C4-2B (cell line): ENCODE results near the gene LRP2.

Experiments
- CTCF ChIP-seq: fragments of 450-650 bp; conservative IDR thresholded peaks from 2 replicates; pipeline ENCODE4 v1.5.1; 2017; ENCODE audit warnings: mild to moderate bottlenecking
- ZFX ChIP-seq: fragments of 450-650 bp; IDR thresholded peaks from 2 replicates; pipeline ENCODE4 v1.6.1; 2017

DNA sequence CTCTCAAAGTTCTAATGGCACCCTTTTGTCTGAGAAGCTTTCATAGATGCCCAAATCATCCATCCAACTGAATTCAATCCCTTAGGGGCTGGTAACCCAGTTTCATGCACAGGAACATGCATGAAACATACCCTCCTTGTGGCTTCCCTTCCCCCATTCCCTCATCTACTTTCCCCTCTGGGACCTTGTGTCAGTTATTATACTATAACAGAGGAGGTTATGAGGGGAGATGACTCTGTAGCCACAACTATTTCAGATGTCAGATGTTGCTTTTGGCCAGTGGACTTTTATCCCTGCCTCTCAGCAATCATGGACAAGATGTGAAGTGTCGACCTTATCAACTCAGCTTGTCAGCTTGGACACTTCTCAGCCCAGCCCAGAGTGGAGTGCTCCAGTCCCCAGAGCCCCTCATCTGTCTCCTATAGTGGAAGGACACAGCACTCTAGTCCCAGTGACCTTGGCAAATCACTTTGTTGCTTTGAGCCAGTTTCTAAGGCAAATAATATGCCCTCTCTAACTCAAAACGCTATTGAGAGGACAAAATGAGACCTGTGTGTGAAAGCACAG lies 284.6 kb downstream of the LRP2 start:
- TF ChIP-seq CTCF (no peak), ZFX (no peak)
